Immature natural killer cell (primary cell): Measurements from ENCODE around the gene UBASH3B. TPM values are rescaled to one million over a fixed set of nuclear protein-coding genes. Genes with fewer than 3 reads are reported as not detected.

ENCODE experiments used
- DNase-seq, 3 donors: peaks; one replicate each; pipeline ENCODE4 v3.0.0; 2022; ENCODE audit warnings: mixed read lengths in 1 of 3
- H3K27ac Mint-ChIP-seq, 6 donors: one replicate each; pipeline ENCODE4 v1.8.0; 2020; ENCODE audit warnings: mixed read lengths in 6 of 6, mild to moderate bottlenecking in 5 of 6, inconsistent platforms in 4 of 6, moderate library complexity in 3 of 6
- H3K27me3 Mint-ChIP-seq, 3 donors: one replicate each; pipeline ENCODE4 v1.8.0; 2020 to 2021; ENCODE audit warnings: low read depth in 3 of 3, mild to moderate bottlenecking in 3 of 3, mixed read lengths in 3 of 3, moderate library complexity in 3 of 3, inconsistent platforms in 1 of 3
- H3K36me3 Mint-ChIP-seq, 3 donors: one replicate each; pipeline ENCODE4 v1.8.0; 2020; ENCODE audit warnings: mixed read lengths in 3 of 3, inconsistent platforms in 2 of 3, mild to moderate bottlenecking in 2 of 3
- H3K4me1 Mint-ChIP-seq, 2 donors: one replicate each; pipeline ENCODE4 v1.8.0; 2020; ENCODE audit warnings: inconsistent platforms in 2 of 2, mild to moderate bottlenecking in 2 of 2, mixed read lengths in 2 of 2, moderate library complexity in 1 of 2
- H3K4me3 Mint-ChIP-seq, 5 donors: one replicate each; pipeline ENCODE4 v1.8.0; 2020; ENCODE audit warnings: mild to moderate bottlenecking in 5 of 5, mixed read lengths in 5 of 5, inconsistent platforms in 3 of 5, moderate library complexity in 3 of 5
- H3K9me3 Mint-ChIP-seq, 6 donors: one replicate each; pipeline ENCODE4 v1.8.0; 2020; ENCODE audit warnings: mild to moderate bottlenecking in 6 of 6, mixed read lengths in 6 of 6, inconsistent platforms in 4 of 6, moderate library complexity in 3 of 6
- polyA plus RNA-seq, 3 donors: library from polyadenylated mRNA; unstranded; fragments of 300-500 nt; fragmentation: Illumina TruSeq; gene quantifications; one replicate each; pipeline ENCODE4 v1.2.3, GENCODE V29; 2021

The UBASH3B gene
- polyA plus RNA-seq, 3 donors from 2014 or later: 7.5 to 17.5 (median 9.6) TPM

GRCh38 chr11:122656073-122656630 lies 630 bp downstream of the UBASH3B start:
- H3K27me3 Mint-ChIP-seq: peaks cover 1 to 9% (median 6%) of the 10 kb centered on the region in 3 donors
- H3K4me3 Mint-ChIP-seq: peak overlapping the region; percentile 97 to 98 (median 98)
- DNase-seq: peak; percentile 43 to 52 (median 49)
- H3K27ac Mint-ChIP-seq: peak overlapping the region; percentile 81 to 92 (median 83)
- H3K9me3 Mint-ChIP-seq: no peaks in the 10 kb centered on the region
- H3K4me1 Mint-ChIP-seq: peaks cover 34 to 58% of the 10 kb centered on the region in 2 donors
- no peaks in the 10 kb centered on the region for H3K36me3 Mint-ChIP-seq

- Mint-ChIP-seq H3K27ac (peak overlapping the region; percentile 69 to 92 (median 82)), H3K9me3 (no peaks in the 10 kb centered on the region), H3K36me3 (no peaks in the 10 kb centered on the region), H3K4me1 (peaks cover 34 to 59% of the 10 kb centered on the region in 2 donors), H3K27me3 (peaks cover 1 to 9% (median 6%) of the 10 kb centered on the region in 3 donors), H3K4me3 (peak overlapping the region; percentile 97 to 98 (median 98))
- peak; percentile 20 to 26 (median 21) for DNase-seq
Observed at GRCh38 chr11:122656631-122657101, 1.1 kb downstream of the UBASH3B start.

GRCh38 chr11:122659676-122660554 lies 4.4 kb downstream of the UBASH3B start:
- H3K27me3 Mint-ChIP-seq: peaks cover 1 to 7% (median 3%) of the 10 kb centered on the region in 3 donors
- H3K36me3 Mint-ChIP-seq: no peaks in the 10 kb centered on the region
- H3K4me3 Mint-ChIP-seq: no peak overlapping the region
- no peaks in the 10 kb centered on the region for H3K9me3 Mint-ChIP-seq
- H3K27ac Mint-ChIP-seq: peak overlapping the region in 3 of 6 donors; percentile 9 to 50 (median 49)
- H3K4me1 Mint-ChIP-seq: peaks cover 52 to 85% of the 10 kb centered on the region in 2 donors
- no peak for DNase-seq

GRCh38 chr11:122661182-122661945 lies 5.8 kb downstream of the UBASH3B start:
- Mint-ChIP-seq H3K27ac (peak overlapping the region in 2 of 6 donors; percentile 6 to 47), H3K36me3 (peaks cover 0 to 4% (median 0%) of the 10 kb centered on the region in 3 donors), H3K9me3 (no peaks in the 10 kb centered on the region), H3K4me1 (peaks cover 45 to 79% of the 10 kb centered on the region in 2 donors), H3K27me3 (peaks cover 1 to 5% (median 5%) of the 10 kb centered on the region in 3 donors), H3K4me3 (no peak overlapping the region)
- DNase-seq: no peak

- H3K4me1 Mint-ChIP-seq: peaks cover 40 to 79% of the 10 kb centered on the region in 2 donors
- no peaks in the 10 kb centered on the region for H3K9me3 Mint-ChIP-seq
- no peak for DNase-seq
- H3K4me3 Mint-ChIP-seq: peak overlapping the region in 2 of 5 donors; percentile 8 to 23
- H3K27ac Mint-ChIP-seq: peak overlapping the region in 5 of 6 donors; percentile 3 to 49 (median 23)
- H3K36me3 Mint-ChIP-seq: peaks cover 0 to 7% (median 0%) of the 10 kb centered on the region in 3 donors
- peaks cover 1 to 4% (median 1%) of the 10 kb centered on the region in 3 donors for H3K27me3 Mint-ChIP-seq
Observed at GRCh38 chr11:122663056-122663740, 7.7 kb downstream of the UBASH3B start.

GRCh38 chr11:122663764-122664163 lies 8.2 kb downstream of the UBASH3B start:
- Mint-ChIP-seq H3K9me3 (no peaks in the 10 kb centered on the region), H3K27me3 (peaks cover 1 to 4% (median 2%) of the 10 kb centered on the region in 3 donors), H3K4me1 (peaks cover 44 to 79% of the 10 kb centered on the region in 2 donors), H3K36me3 (peaks cover 0 to 7% (median 0%) of the 10 kb centered on the region in 3 donors), H3K27ac (peak overlapping the region; percentile 3 to 61 (median 36)), H3K4me3 (peak overlapping the region in 3 of 5 donors; percentile 8 to 38 (median 23))
- no peak for DNase-seq

GRCh38 chr11:122664188-122664587 lies 8.7 kb downstream of the UBASH3B start:
- Mint-ChIP-seq H3K27me3 (peaks cover 1 to 5% (median 2%) of the 10 kb centered on the region in 3 donors), H3K27ac (peak overlapping the region; percentile 3 to 61 (median 36)), H3K4me3 (peak overlapping the region in 2 of 5 donors; percentile 11 to 38), H3K4me1 (peaks cover 44 to 79% of the 10 kb centered on the region in 2 donors), H3K36me3 (peaks cover 0 to 9% (median 1%) of the 10 kb centered on the region in 3 donors), H3K9me3 (no peaks in the 10 kb centered on the region)
- DNase-seq: no peak

- Mint-ChIP-seq H3K4me1 (peaks cover 49 to 76% of the 10 kb centered on the region in 2 donors), H3K27me3 (peaks cover 0 to 6% (median 2%) of the 10 kb centered on the region in 3 donors), H3K4me3 (no peak overlapping the region), H3K36me3 (peaks cover 0 to 12% (median 7%) of the 10 kb centered on the region in 3 donors), H3K27ac (no peak overlapping the region), H3K9me3 (no peaks in the 10 kb centered on the region)
- no peak for DNase-seq
Observed at GRCh38 chr11:122665861-122666260, 10.3 kb downstream of the UBASH3B start.

GRCh38 chr11:122666743-122667142 lies 11.2 kb downstream of the UBASH3B start:
- Mint-ChIP-seq H3K36me3 (peaks cover 0 to 17% (median 11%) of the 10 kb centered on the region in 3 donors), H3K4me3 (peak overlapping the region in 3 of 5 donors; percentile 24 to 55 (median 54)), H3K9me3 (no peaks in the 10 kb centered on the region), H3K4me1 (peaks cover 53 to 77% of the 10 kb centered on the region in 2 donors), H3K27me3 (peaks cover 0 to 6% (median 2%) of the 10 kb centered on the region in 3 donors), H3K27ac (peak overlapping the region in 5 of 6 donors; percentile 38 to 89 (median 65))
- DNase-seq: no peak

GRCh38 chr11:122668562-122669090 lies 13.1 kb downstream of the UBASH3B start:
- DNase-seq: peak; percentile 20 to 35 (median 24)
- peaks cover 47 to 69% of the 10 kb centered on the region in 2 donors for H3K4me1 Mint-ChIP-seq
- peak overlapping the region; percentile 5 to 56 (median 21) for H3K4me3 Mint-ChIP-seq
- peaks cover 0 to 6% (median 2%) of the 10 kb centered on the region in 3 donors for H3K27me3 Mint-ChIP-seq
- no peaks in the 10 kb centered on the region for H3K9me3 Mint-ChIP-seq
- peaks cover 0 to 21% (median 13%) of the 10 kb centered on the region in 3 donors for H3K36me3 Mint-ChIP-seq
- H3K27ac Mint-ChIP-seq: peak overlapping the region in 5 of 6 donors; percentile 7 to 88 (median 80)

- no peak overlapping the region for H3K4me3 Mint-ChIP-seq
- H3K9me3 Mint-ChIP-seq: no peaks in the 10 kb centered on the region
- peaks cover 45 to 74% of the 10 kb centered on the region in 2 donors for H3K4me1 Mint-ChIP-seq
- H3K36me3 Mint-ChIP-seq: peaks cover 0 to 21% (median 13%) of the 10 kb centered on the region in 3 donors
- peaks cover 0 to 6% (median 2%) of the 10 kb centered on the region in 3 donors for H3K27me3 Mint-ChIP-seq
- DNase-seq: no peak
- peak overlapping the region in 4 of 6 donors; percentile 1 to 21 (median 14) for H3K27ac Mint-ChIP-seq
Observed at GRCh38 chr11:122670131-122670530, 14.6 kb downstream of the UBASH3B start.

GRCh38 chr11:122671400-122671891 lies 15.9 kb downstream of the UBASH3B start:
- no peak for DNase-seq
- Mint-ChIP-seq H3K4me3 (peak overlapping the region in 1 of 5 donors; percentile 18), H3K27ac (peak overlapping the region in 3 of 6 donors; percentile 10 to 37 (median 35)), H3K9me3 (no peaks in the 10 kb centered on the region), H3K36me3 (peaks cover 0 to 17% (median 13%) of the 10 kb centered on the region in 3 donors), H3K4me1 (peaks cover 53 to 85% of the 10 kb centered on the region in 2 donors), H3K27me3 (peaks cover 0 to 3% (median 2%) of the 10 kb centered on the region in 3 donors)
